PC-9 (cell line): Measurements from ENCODE around the gene C1QTNF1.

ENCODE experiments used
- EZH2 ChIP-seq: fragments of 200-600 bp; sonication (generic); IDR thresholded peaks from 2 replicates; pipeline ENCODE4 v1.8.0; 2017; ENCODE audit warnings: antibody characterized with exemption, low read depth
- TF ChIP-seq, protein P1 (sequence below): fragments of 200-600 bp; sonication (generic); conservative IDR thresholded peaks from 2 replicates; pipeline ENCODE4 v1.6.1; 2017; ENCODE audit warnings: mixed run types, antibody characterized with exemption, mild to moderate bottlenecking, moderate library complexity

GRCh38 chr17:79084291-79085153 is 60.6 kb downstream of the C1QTNF1 start:
- no peak for TF ChIP-seq EZH2
- TF ChIP-seq, protein P1, sequence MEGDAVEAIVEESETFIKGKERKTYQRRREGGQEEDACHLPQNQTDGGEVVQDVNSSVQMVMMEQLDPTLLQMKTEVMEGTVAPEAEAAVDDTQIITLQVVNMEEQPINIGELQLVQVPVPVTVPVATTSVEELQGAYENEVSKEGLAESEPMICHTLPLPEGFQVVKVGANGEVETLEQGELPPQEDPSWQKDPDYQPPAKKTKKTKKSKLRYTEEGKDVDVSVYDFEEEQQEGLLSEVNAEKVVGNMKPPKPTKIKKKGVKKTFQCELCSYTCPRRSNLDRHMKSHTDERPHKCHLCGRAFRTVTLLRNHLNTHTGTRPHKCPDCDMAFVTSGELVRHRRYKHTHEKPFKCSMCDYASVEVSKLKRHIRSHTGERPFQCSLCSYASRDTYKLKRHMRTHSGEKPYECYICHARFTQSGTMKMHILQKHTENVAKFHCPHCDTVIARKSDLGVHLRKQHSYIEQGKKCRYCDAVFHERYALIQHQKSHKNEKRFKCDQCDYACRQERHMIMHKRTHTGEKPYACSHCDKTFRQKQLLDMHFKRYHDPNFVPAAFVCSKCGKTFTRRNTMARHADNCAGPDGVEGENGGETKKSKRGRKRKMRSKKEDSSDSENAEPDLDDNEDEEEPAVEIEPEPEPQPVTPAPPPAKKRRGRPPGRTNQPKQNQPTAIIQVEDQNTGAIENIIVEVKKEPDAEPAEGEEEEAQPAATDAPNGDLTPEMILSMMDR: no peak
